Measurements from ENCODE around the gene AIMP1.

Gene AIMP1

DNA sequence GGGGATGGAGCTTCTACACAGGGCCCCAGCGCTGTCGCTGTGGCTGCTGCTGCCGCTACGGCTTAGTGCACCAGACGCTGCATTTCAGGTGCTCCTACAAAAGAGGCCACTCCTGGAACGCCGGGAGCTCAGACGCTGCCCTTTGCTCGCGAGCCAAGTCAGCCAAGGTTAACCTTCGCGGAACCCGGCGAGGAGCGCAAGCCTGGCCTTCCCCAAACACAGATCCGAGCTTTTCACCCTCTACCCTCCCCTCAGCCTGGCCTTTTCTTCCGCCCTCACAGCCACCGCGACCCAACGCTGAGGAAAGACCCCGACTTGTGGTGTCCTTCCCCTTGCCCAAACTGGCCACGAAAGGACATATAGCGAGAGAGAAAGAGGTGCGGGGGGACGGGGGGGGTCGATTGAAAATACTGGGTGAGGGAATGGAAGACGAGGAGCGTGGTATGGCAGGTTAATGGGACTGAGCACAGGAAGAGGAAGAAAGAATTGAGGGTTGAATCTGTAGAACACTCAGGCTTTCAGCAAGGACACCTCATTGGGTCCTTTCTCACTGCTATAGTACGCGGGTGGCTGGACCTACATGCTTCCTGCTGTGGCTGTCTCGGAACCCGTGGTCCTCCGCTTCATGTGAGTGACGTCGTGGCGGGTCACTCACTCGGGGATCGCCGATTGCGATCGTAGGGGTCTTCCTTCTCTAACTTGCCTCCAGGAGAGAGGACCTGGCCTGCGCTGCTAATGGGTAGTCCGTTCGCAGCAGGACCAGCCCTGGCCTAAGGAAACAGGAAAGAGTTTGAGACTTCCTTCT, at the start of gene AIMP1, which contains the start of gene TBCK:
AIMP1 (plus strand) TSS at position 583 of the 805 bp plus-strand sequence. CDS start 8,460 bp downstream, outside the sequence.
TBCK (minus strand) TSS at position 242 of the 805 bp plus-strand sequence. CDS start 7,249 bp downstream, outside the sequence.
- Histone ChIP-seq H3K4me2 (ENCODE audit: insufficient read depth, low read length) (peak within 1 kb of the TSS; percentile 91), H4K20me1 (ENCODE audit: insufficient read depth, low read length) (no peaks in the 10 kb centered on the region), H2AFZ (ENCODE audit: low read depth, low read length) (peak within 1 kb of the TSS; percentile 98), H3K9ac (ENCODE audit: low read depth, low read length) (peak within 1 kb of the TSS; percentile 92), H3K9me3 (ENCODE audit: insufficient read depth, low read length, severe bottlenecking) (no peaks in the 10 kb centered on the region), H3K4me3 (ENCODE audit: low read depth in 1 of 2, low read length in 2 of 2) (peak within 1 kb of the TSS; percentile 96 to 97), H3K36me3 (ENCODE audit: insufficient read depth, low read length) (peaks cover 7% of the 10 kb centered on the region), H3K4me1 (ENCODE audit: insufficient read depth, low read length) (peaks cover 43% of the 10 kb centered on the region), H3K27me3 (ENCODE audit: insufficient read depth, low read length, poor library complexity) (no peaks in the 10 kb centered on the region), H3K79me2 (ENCODE audit: insufficient read depth, low read length) (peaks cover 80% of the 10 kb centered on the region), H3K27ac (ENCODE audit: low read length) (peak within 1 kb of the TSS; percentile 99)
- DNase-seq (peak; percentile 89), ATAC-seq (ENCODE audit: insufficient read depth, low read depth) (peak; percentile 86)
- TF ChIP-seq, protein P1, sequence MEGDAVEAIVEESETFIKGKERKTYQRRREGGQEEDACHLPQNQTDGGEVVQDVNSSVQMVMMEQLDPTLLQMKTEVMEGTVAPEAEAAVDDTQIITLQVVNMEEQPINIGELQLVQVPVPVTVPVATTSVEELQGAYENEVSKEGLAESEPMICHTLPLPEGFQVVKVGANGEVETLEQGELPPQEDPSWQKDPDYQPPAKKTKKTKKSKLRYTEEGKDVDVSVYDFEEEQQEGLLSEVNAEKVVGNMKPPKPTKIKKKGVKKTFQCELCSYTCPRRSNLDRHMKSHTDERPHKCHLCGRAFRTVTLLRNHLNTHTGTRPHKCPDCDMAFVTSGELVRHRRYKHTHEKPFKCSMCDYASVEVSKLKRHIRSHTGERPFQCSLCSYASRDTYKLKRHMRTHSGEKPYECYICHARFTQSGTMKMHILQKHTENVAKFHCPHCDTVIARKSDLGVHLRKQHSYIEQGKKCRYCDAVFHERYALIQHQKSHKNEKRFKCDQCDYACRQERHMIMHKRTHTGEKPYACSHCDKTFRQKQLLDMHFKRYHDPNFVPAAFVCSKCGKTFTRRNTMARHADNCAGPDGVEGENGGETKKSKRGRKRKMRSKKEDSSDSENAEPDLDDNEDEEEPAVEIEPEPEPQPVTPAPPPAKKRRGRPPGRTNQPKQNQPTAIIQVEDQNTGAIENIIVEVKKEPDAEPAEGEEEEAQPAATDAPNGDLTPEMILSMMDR (IDR thresholded peaks at IDR 0.05; ENCODE audit: borderline replicate concordance, extremely low read depth, low read length, poor library complexity, severe bottlenecking): peak; percentile 2
- no peak for TF ChIP-seq EZH2 (IDR thresholded peaks at IDR 0.05; ENCODE audit: borderline replicate concordance, low read depth, low read length, severe bottlenecking)

DNA sequence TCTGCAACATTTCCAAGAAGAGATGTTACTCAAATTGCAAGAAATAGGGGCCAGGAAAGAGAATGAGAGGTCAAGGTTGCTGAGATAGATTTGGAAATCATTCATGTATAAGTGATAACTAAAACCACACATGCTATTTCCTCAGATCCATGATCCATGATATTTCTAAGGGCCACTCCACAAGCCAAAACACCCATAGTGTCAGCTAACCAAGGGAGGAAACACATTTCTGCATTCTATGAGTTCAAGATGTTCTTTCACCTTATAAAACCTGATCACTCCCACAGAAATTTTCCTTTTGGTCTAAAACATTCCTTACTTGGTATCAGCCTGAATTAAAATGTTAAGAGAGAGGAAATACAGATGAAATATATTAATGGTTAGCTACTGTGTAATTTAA, 47.6 kb upstream of the AIMP1 start:
- Histone ChIP-seq H3K4me3 (ENCODE audit: low read depth in 1 of 2, low read length in 2 of 2) (no peak overlapping the region), H4K20me1 (ENCODE audit: insufficient read depth, low read length) (no peaks in the 10 kb centered on the region), H3K9me3 (ENCODE audit: insufficient read depth, low read length, severe bottlenecking) (no peaks in the 10 kb centered on the region), H3K27me3 (ENCODE audit: insufficient read depth, low read length, poor library complexity) (no peaks in the 10 kb centered on the region), H3K36me3 (ENCODE audit: insufficient read depth, low read length) (no peaks in the 10 kb centered on the region), H3K79me2 (ENCODE audit: insufficient read depth, low read length) (no peaks in the 10 kb centered on the region), H3K9ac (ENCODE audit: low read depth, low read length) (no peak overlapping the region), H3K27ac (ENCODE audit: low read length) (no peak overlapping the region), H3K4me2 (ENCODE audit: insufficient read depth, low read length) (no peak overlapping the region), H2AFZ (ENCODE audit: low read depth, low read length) (no peak overlapping the region), H3K4me1 (ENCODE audit: insufficient read depth, low read length) (no peaks in the 10 kb centered on the region)
- TF ChIP-seq EZH2 (IDR thresholded peaks at IDR 0.05; ENCODE audit: borderline replicate concordance, low read depth, low read length, severe bottlenecking): no peak
- TF ChIP-seq, protein P1 (IDR thresholded peaks at IDR 0.05; ENCODE audit: borderline replicate concordance, extremely low read depth, low read length, poor library complexity, severe bottlenecking): no peak
- ATAC-seq (ENCODE audit: insufficient read depth, low read depth): no peak
- no peak for DNase-seq

GRCh38 chr4:106269711-106270110, 46.6 kb upstream of the AIMP1 start:
- Histone ChIP-seq H3K79me2 (ENCODE audit: insufficient read depth, low read length) (no peaks in the 10 kb centered on the region), H3K4me3 (ENCODE audit: low read depth in 1 of 2, low read length in 2 of 2) (no peak overlapping the region), H3K27me3 (ENCODE audit: insufficient read depth, low read length, poor library complexity) (no peaks in the 10 kb centered on the region), H3K9me3 (ENCODE audit: insufficient read depth, low read length, severe bottlenecking) (no peaks in the 10 kb centered on the region), H4K20me1 (ENCODE audit: insufficient read depth, low read length) (no peaks in the 10 kb centered on the region), H3K4me1 (ENCODE audit: insufficient read depth, low read length) (no peaks in the 10 kb centered on the region), H2AFZ (ENCODE audit: low read depth, low read length) (no peak overlapping the region), H3K4me2 (ENCODE audit: insufficient read depth, low read length) (no peak overlapping the region), H3K27ac (ENCODE audit: low read length) (no peak overlapping the region), H3K36me3 (ENCODE audit: insufficient read depth, low read length) (no peaks in the 10 kb centered on the region), H3K9ac (ENCODE audit: low read depth, low read length) (no peak overlapping the region)
- ATAC-seq (ENCODE audit: insufficient read depth, low read depth) (no peak), DNase-seq (no peak)
- TF ChIP-seq EZH2 (IDR thresholded peaks at IDR 0.05; ENCODE audit: borderline replicate concordance, low read depth, low read length, severe bottlenecking): no peak
- TF ChIP-seq, protein P1 (IDR thresholded peaks at IDR 0.05; ENCODE audit: borderline replicate concordance, extremely low read depth, low read length, poor library complexity, severe bottlenecking): no peak
